Neural cell (in vitro differentiated cells): Measurements from ENCODE around the gene BICRAL. TPM values are rescaled to one million over a fixed set of nuclear protein-coding genes. Genes with fewer than 3 reads are reported as not detected.

Experiments used
- H2AFZ ChIP-seq: fragments of 200-600, 300-800 bp; sonication (generic), shearing (Covaris generic); 2 replicates; pipeline ENCODE4 v1.6.0; 2014; ENCODE audit warnings: low read depth, mild to moderate bottlenecking, antibody characterized with exemption, low read length, moderate library complexity
- H3F3A ChIP-seq: fragments of 200-600 bp; shearing (Covaris generic); 2 replicates; pipeline ENCODE4 v1.6.1; 2016; ENCODE audit warnings: mild to moderate bottlenecking, moderate library complexity, mixed read lengths, antibody characterized with exemption, low read length; ENCODE audit not compliant: insufficient read depth, poor library complexity, severe bottlenecking
- H3K27ac ChIP-seq: fragments of 200-600, 300-800 bp; sonication (generic), shearing (Covaris generic); 2 replicates; pipeline ENCODE4 v1.5.1; 2014; ENCODE audit warnings: mild to moderate bottlenecking, low read length, moderate library complexity
- H3K27me3 ChIP-seq: fragments of 300-800, 200-600 bp; sonication (generic), shearing (Covaris generic); 2 replicates; pipeline ENCODE4 v1.6.0; 2014; ENCODE audit warnings: mild to moderate bottlenecking, low read depth, low read length, moderate library complexity; ENCODE audit not compliant: insufficient read depth
- H3K36me3 ChIP-seq: fragments of 300-800, 200-600 bp; sonication (generic), shearing (Covaris generic); 2 replicates; pipeline ENCODE4 v1.5.1; 2014; ENCODE audit warnings: mild to moderate bottlenecking, antibody characterized with exemption, low read length, moderate library complexity; ENCODE audit not compliant: insufficient read depth
- H3K4me2 ChIP-seq: fragments of 300-800, 200-600 bp; sonication (generic), shearing (Covaris generic); 2 replicates; pipeline ENCODE4 v1.6.0; 2014; ENCODE audit warnings: mild to moderate bottlenecking, low read length
- H3K4me3 ChIP-seq: fragments of 300-800, 200-600 bp; sonication (generic), shearing (Covaris generic); 2 replicates; pipeline ENCODE4 v1.5.1; 2014; ENCODE audit warnings: mild to moderate bottlenecking, low read length, moderate library complexity
- H3K79me2 ChIP-seq: fragments of 200-600 bp; shearing (Covaris generic); replicated peaks from 2 replicates; pipeline ENCODE4 v1.6.0; 2014; ENCODE audit warnings: mild to moderate bottlenecking, low read length, moderate library complexity; ENCODE audit not compliant: insufficient read depth
- H3K9ac ChIP-seq: fragments of 300-800, 200-600 bp; sonication (generic), shearing (Covaris generic); 2 replicates; pipeline ENCODE4 v1.6.1; 2016; ENCODE audit warnings: mild to moderate bottlenecking, low read length, mixed read lengths
- H3K9me2 ChIP-seq: fragments of 200-600 bp; shearing (Covaris generic); 2 replicates; pipeline ENCODE4 v1.6.1; 2016; ENCODE audit warnings: mild to moderate bottlenecking, low read length, mixed read lengths; ENCODE audit not compliant: insufficient read depth
- H3K9me3 ChIP-seq: fragments of 200-600, 300-800 bp; sonication (generic), shearing (Covaris generic); 2 replicates; pipeline ENCODE4 v1.6.1; 2016; ENCODE audit warnings: mild to moderate bottlenecking, mixed run types, low read length, moderate library complexity, mixed read lengths
- H4K20me1 ChIP-seq: fragments of 200-600 bp; shearing (Covaris generic); 2 replicates; pipeline ENCODE4 v1.6.1; 2016; ENCODE audit warnings: mild to moderate bottlenecking, mixed run types; ENCODE audit not compliant: insufficient read depth
- EZH2 ChIP-seq: fragments of 200-600, 300-800 bp; shearing (Covaris generic), sonication (generic); IDR thresholded peaks from 2 replicates; pipeline ENCODE4 v1.6.1; 2014; ENCODE audit warnings: antibody characterized with exemption, low read length, borderline replicate concordance, mild to moderate bottlenecking; ENCODE audit not compliant: insufficient read depth, poor library complexity, severe bottlenecking
- MXI1 ChIP-seq: fragments of 450-650 bp; conservative IDR thresholded peaks from 2 replicates; pipeline ENCODE4 v1.6.1; 2014; ENCODE audit warnings: antibody characterized with exemption, mild to moderate bottlenecking; ENCODE audit not compliant: poor library complexity, severe bottlenecking
- POLR2AphosphoS5 ChIP-seq: IDR thresholded peaks from 2 replicates; pipeline ENCODE4 v1.6.1; 2012
- RAD21 ChIP-seq: fragments of 450-650 bp; conservative IDR thresholded peaks from 2 replicates; pipeline ENCODE4 v1.6.1; 2014; ENCODE audit warnings: antibody characterized with exemption, mild to moderate bottlenecking, moderate library complexity
- SMC3 ChIP-seq: fragments of 450-650 bp; conservative IDR thresholded peaks from 2 replicates; pipeline ENCODE4 v1.6.1; 2014; ENCODE audit warnings: antibody characterized with exemption, mild to moderate bottlenecking, moderate library complexity; ENCODE audit not compliant: poor library complexity
- TAF1 ChIP-seq: IDR thresholded peaks from 2 replicates; pipeline ENCODE4 v1.6.1; 2012; ENCODE audit warnings: low read depth
- polyA plus RNA-seq: library from polyadenylated mRNA; depleted of rRNA; stranded (reverse); fragments of >200 nt; gene quantifications from 2 replicates; pipeline ENCODE4 v1.2.3, GENCODE V29; 2014
- TF ChIP-seq, protein P1 (sequence below): fragments of 450-650 bp; IDR thresholded peaks from 2 replicates; pipeline ENCODE4 v1.5.1; 2014; ENCODE audit warnings: antibody characterized with exemption, mild to moderate bottlenecking, moderate library complexity; ENCODE audit not compliant: poor library complexity, severe bottlenecking
- TF ChIP-seq, protein P2 (sequence below): IDR thresholded peaks from 2 replicates; pipeline ENCODE4 v1.6.1; 2012; ENCODE audit warnings: borderline replicate concordance

The BICRAL gene
- polyA plus RNA-seq, 1 donor from 2014 or later, result 6.7 TPM

DNA sequence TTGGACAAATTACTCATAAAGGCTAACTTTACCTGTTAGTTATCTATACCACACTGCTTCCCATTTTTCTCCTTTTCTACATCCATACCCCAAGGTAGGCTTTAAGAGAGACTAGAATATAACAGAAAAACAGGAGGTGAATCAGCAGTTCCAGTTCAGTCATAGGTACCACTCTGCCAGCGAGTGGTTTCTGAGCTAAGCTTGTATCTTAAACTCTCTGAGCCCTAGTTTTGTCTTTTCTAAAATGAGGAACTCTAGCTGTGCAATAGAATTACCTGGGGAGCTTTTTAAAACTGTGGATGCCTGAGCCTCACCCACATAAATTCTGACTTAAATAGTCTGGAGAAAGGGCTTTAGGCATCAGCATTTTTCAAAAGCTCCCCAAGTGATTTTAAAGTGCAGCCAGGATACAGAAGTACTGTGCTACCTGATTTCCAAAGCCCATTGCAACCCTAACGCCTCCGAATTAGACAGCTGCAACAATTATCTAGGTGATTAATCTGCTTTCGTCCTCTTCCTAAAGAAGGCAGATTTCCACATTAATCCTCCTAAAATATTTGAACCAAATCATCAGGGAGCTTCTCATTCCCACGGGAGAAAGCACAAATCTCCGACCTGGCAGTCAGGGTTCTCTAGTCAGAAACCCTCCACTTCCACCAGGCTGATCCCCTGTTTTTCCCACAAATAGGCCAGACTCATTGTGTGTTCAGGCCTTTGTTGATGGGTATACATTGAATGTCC, 60.2 kb downstream of the BICRAL start:
- Histone ChIP-seq H3K27me3 (no peaks in the 10 kb centered on the region), H3K27ac (no peak overlapping the region), H3K9ac (no peak overlapping the region), H3K79me2 (no peaks in the 10 kb centered on the region), H3K36me3 (no peaks in the 10 kb centered on the region), H3K4me3 (no peak overlapping the region), H2AFZ (no peak overlapping the region), H4K20me1 (no peaks in the 10 kb centered on the region), H3K9me3 (no peaks in the 10 kb centered on the region), H3K4me2 (no peak overlapping the region), H3K9me2 (no peaks in the 10 kb centered on the region), H3F3A (no peaks in the 10 kb centered on the region)
- TF ChIP-seq, protein P1, sequence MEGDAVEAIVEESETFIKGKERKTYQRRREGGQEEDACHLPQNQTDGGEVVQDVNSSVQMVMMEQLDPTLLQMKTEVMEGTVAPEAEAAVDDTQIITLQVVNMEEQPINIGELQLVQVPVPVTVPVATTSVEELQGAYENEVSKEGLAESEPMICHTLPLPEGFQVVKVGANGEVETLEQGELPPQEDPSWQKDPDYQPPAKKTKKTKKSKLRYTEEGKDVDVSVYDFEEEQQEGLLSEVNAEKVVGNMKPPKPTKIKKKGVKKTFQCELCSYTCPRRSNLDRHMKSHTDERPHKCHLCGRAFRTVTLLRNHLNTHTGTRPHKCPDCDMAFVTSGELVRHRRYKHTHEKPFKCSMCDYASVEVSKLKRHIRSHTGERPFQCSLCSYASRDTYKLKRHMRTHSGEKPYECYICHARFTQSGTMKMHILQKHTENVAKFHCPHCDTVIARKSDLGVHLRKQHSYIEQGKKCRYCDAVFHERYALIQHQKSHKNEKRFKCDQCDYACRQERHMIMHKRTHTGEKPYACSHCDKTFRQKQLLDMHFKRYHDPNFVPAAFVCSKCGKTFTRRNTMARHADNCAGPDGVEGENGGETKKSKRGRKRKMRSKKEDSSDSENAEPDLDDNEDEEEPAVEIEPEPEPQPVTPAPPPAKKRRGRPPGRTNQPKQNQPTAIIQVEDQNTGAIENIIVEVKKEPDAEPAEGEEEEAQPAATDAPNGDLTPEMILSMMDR, result no peak
- TF ChIP-seq SMC3, result no peak
- no peak for TF ChIP-seq EZH2
- TF ChIP-seq RAD21, result no peak
- no peak for TF ChIP-seq MXI1
- TF ChIP-seq, protein P2, sequence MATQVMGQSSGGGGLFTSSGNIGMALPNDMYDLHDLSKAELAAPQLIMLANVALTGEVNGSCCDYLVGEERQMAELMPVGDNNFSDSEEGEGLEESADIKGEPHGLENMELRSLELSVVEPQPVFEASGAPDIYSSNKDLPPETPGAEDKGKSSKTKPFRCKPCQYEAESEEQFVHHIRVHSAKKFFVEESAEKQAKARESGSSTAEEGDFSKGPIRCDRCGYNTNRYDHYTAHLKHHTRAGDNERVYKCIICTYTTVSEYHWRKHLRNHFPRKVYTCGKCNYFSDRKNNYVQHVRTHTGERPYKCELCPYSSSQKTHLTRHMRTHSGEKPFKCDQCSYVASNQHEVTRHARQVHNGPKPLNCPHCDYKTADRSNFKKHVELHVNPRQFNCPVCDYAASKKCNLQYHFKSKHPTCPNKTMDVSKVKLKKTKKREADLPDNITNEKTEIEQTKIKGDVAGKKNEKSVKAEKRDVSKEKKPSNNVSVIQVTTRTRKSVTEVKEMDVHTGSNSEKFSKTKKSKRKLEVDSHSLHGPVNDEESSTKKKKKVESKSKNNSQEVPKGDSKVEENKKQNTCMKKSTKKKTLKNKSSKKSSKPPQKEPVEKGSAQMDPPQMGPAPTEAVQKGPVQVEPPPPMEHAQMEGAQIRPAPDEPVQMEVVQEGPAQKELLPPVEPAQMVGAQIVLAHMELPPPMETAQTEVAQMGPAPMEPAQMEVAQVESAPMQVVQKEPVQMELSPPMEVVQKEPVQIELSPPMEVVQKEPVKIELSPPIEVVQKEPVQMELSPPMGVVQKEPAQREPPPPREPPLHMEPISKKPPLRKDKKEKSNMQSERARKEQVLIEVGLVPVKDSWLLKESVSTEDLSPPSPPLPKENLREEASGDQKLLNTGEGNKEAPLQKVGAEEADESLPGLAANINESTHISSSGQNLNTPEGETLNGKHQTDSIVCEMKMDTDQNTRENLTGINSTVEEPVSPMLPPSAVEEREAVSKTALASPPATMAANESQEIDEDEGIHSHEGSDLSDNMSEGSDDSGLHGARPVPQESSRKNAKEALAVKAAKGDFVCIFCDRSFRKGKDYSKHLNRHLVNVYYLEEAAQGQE, result no peak
- TF ChIP-seq TAF1, result no peak
- TF ChIP-seq POLR2AphosphoS5, result no peak

DNA sequence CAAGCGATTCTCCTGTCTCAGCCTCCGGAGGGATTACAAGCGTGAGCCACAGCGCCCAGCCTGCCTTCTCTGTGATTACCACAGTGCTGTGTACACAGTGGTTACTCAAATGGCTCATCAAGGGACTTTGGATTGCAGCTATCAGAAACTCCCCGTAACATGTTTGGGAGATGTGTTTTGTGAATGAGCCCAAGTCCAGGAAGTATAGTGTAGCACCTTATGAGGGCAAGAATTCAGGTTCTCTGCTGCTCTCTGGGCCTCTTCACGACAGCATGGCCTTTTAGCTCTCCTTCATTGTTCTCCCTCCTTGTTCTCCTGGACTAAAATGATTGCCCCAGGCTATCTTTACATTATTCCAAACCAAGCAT, 63.5 kb downstream of the BICRAL start:
- Histone ChIP-seq H3K79me2 (no peaks in the 10 kb centered on the region), H3F3A (no peaks in the 10 kb centered on the region), H3K9me2 (no peaks in the 10 kb centered on the region), H4K20me1 (no peaks in the 10 kb centered on the region), H3K4me2 (no peak overlapping the region), H3K9me3 (no peaks in the 10 kb centered on the region), H3K4me3 (no peak overlapping the region), H3K36me3 (no peaks in the 10 kb centered on the region), H2AFZ (no peak overlapping the region), H3K27me3 (no peaks in the 10 kb centered on the region), H3K27ac (no peak overlapping the region), H3K9ac (no peak overlapping the region)
- TF ChIP-seq, protein P2, result no peak
- TF ChIP-seq MXI1, result no peak
